PC-9 (cell line): ENCODE data around the gene SGSH.

Experiments
- CTCF ChIP-seq: fragments of 200-600 bp; sonication (generic); conservative IDR thresholded peaks from 2 replicates; pipeline ENCODE4 v1.6.1; 2017; ENCODE audit warnings: mixed run types, antibody characterized with exemption, mild to moderate bottlenecking, moderate library complexity
- EZH2 ChIP-seq: fragments of 200-600 bp; sonication (generic); IDR thresholded peaks from 2 replicates; pipeline ENCODE4 v1.8.0; 2017; ENCODE audit warnings: antibody characterized with exemption, low read depth

GRCh38 chr17:80183581-80184422 lies 36.3 kb downstream of the SGSH start:
- TF ChIP-seq CTCF (no peak), EZH2 (no peak)
